PFSK-1 (cell line): ENCODE data around the gene EWSR1.

Experiments used
- POLR2AphosphoS5 ChIP-seq: IDR thresholded peaks from 2 replicates; pipeline ENCODE4 v1.6.1; 2012; ENCODE audit warnings: low read depth, mild to moderate bottlenecking, control low read depth, low read length, moderate library complexity
- SIN3A ChIP-seq: IDR thresholded peaks from 2 replicates; pipeline ENCODE4 v1.6.1; 2012; ENCODE audit warnings: mild to moderate bottlenecking, low read length, moderate library complexity, borderline replicate concordance; ENCODE audit not compliant: insufficient read depth
- TAF1 ChIP-seq: IDR thresholded peaks from 2 replicates; pipeline ENCODE4 v1.6.1; 2012; ENCODE audit warnings: low read length, control low read depth, borderline replicate concordance; ENCODE audit not compliant: insufficient read depth
- TF ChIP-seq, protein P1 (sequence below), 2 experiments: IDR thresholded peaks; 2 replicates each; pipeline versions ENCODE4 v1.6.1 to v1.8.0; 2011 to 2012; ENCODE audit warnings: low read depth in 2 of 2, low read length in 2 of 2, control low read depth in 1 of 2, inconsistent platforms in 1 of 2, mild to moderate bottlenecking in 1 of 2, moderate library complexity in 1 of 2; ENCODE audit not compliant: insufficient read depth in 1 of 2

DNA sequence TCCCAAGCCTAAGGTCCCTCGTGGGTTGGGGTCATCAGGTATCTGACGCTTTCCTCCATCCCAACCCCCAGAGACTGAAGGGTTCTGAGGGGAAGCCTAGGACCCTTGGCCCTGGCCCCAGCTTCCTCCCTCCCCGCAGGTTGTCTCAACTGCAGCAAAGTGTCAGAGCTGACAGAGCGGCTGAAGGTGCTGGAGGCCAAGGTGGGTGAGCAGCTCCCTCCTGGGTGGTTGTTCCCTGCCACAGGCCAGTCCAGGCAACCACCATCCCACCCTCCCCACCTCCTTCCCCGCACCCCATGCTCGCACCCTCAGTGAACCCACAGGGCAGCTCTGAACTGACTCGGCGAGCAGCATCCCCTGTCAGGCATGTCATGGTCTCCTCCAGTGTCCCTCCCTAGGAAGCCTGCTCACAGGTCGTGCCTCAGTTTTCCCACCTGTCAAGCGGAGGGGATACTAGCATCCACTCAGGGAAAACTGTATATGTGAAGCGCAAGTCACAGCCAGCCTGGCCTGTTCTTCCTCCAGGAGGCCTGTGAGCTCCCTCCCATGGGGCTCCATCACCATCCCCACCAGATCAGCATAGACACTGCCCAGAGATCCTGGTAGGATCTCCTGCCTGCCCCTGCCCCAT is 41.6 kb upstream of the EWSR1 start:
- TF ChIP-seq, protein P1, sequence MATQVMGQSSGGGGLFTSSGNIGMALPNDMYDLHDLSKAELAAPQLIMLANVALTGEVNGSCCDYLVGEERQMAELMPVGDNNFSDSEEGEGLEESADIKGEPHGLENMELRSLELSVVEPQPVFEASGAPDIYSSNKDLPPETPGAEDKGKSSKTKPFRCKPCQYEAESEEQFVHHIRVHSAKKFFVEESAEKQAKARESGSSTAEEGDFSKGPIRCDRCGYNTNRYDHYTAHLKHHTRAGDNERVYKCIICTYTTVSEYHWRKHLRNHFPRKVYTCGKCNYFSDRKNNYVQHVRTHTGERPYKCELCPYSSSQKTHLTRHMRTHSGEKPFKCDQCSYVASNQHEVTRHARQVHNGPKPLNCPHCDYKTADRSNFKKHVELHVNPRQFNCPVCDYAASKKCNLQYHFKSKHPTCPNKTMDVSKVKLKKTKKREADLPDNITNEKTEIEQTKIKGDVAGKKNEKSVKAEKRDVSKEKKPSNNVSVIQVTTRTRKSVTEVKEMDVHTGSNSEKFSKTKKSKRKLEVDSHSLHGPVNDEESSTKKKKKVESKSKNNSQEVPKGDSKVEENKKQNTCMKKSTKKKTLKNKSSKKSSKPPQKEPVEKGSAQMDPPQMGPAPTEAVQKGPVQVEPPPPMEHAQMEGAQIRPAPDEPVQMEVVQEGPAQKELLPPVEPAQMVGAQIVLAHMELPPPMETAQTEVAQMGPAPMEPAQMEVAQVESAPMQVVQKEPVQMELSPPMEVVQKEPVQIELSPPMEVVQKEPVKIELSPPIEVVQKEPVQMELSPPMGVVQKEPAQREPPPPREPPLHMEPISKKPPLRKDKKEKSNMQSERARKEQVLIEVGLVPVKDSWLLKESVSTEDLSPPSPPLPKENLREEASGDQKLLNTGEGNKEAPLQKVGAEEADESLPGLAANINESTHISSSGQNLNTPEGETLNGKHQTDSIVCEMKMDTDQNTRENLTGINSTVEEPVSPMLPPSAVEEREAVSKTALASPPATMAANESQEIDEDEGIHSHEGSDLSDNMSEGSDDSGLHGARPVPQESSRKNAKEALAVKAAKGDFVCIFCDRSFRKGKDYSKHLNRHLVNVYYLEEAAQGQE (IDR thresholded peaks at IDR 0.05; ENCODE audit: insufficient read depth in 1 of 2, low read depth in 2 of 2, low read length in 2 of 2), result no peak
- no peak for TF ChIP-seq TAF1
- no peak for TF ChIP-seq POLR2AphosphoS5
- TF ChIP-seq SIN3A, result no peak
